Fibroblast of villous mesenchyme (primary cell): ENCODE results near the gene CPNE2. TPM values are rescaled to one million over a fixed set of nuclear protein-coding genes. Genes with fewer than 3 reads are reported as not detected.

Experiments
- DNase-seq: peaks from one replicate; pipeline ENCODE4 v3.0.0-alpha.2; 2010; ENCODE audit warnings: low read depth
- H3K4me3 ChIP-seq: 2 replicates; pipeline ENCODE4 v1.5.1; 2011; ENCODE audit warnings: low read depth, mild to moderate bottlenecking, low read length
- CTCF ChIP-seq: IDR thresholded peaks from 2 replicates; pipeline ENCODE4 v1.5.1; 2012; ENCODE audit warnings: low read depth, mild to moderate bottlenecking, low read length; ENCODE audit not compliant: insufficient read depth
- total RNA-seq: library from RNA; depleted of rRNA; stranded (reverse); fragments of >200 nt; gene quantifications from 2 replicates; pipeline ENCODE4 v1.2.3, GENCODE V29; 2012

The CPNE2 gene
- total RNA-seq, 1 donor = 24.2 TPM

DNA sequence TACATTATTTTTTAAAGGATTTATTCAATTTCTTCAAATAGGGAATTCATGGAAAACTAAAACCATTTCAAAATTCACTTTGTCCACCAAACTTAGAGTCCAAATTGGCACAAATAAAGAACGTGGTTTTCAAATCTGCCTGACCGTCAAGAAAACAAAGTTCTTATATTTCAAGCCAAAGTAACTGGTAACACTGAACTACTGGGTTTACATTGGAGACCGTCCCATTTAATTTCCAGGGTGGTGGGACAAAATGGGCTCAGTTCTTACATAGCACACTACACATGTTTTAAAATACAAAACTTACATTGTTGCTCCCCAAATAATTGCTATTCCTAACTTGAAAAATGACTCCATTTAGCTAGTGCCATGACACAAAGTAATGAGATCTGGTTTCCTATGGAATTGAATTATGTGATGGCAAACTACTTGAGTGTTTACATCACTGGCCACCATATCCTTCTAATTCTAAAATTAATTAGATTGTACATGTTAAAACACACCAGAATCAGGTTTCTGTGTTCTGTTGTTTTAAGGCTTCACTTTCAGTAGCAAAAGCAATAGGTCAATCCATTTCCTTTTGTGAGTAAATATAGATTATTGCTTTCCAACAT, 86.9 kb downstream of the CPNE2 start:
- TF ChIP-seq CTCF = no peak
- DNase-seq = no peak
- no peak overlapping the region for H3K4me3 ChIP-seq

GRCh38 chr16:57184113-57184512, 91.7 kb downstream of the CPNE2 start:
- no peak for TF ChIP-seq CTCF
- no peak overlapping the region for H3K4me3 ChIP-seq
- no peak for DNase-seq

- TF ChIP-seq CTCF = no peak
- H3K4me3 ChIP-seq = peak overlapping the region; percentile 79
- DNase-seq = no peak
These were observed 92.6 kb downstream of the CPNE2 start for GRCh38 chr16:57184887-57185445.

DNA sequence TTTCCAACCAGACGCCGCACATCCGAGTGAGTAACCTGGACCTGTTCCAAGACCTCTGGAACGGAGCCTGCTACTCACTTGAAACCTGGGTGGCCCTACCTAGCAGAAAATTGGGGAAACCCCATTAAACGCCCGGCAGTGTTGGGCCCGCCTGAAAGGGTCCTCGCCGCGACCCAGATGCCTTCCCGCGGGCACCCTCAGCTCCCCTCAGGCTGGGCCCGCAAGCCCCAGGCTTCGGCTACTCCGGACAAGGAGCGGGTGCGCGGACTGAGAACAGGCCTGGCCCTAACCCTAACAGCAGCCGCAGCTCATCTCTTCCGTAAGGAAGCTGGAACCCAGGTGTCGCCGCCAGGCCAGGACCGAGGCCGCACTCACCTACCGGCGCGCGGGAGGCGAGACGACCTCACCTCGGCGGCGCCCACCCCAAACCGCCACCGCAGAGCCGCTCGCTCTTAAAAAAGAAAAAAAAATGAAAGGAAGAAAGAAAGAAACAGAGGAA, 93.1 kb downstream of the CPNE2 start:
- peak; percentile 48 for DNase-seq
- H3K4me3 ChIP-seq = peak overlapping the region; percentile 79
- no peak for TF ChIP-seq CTCF

DNA sequence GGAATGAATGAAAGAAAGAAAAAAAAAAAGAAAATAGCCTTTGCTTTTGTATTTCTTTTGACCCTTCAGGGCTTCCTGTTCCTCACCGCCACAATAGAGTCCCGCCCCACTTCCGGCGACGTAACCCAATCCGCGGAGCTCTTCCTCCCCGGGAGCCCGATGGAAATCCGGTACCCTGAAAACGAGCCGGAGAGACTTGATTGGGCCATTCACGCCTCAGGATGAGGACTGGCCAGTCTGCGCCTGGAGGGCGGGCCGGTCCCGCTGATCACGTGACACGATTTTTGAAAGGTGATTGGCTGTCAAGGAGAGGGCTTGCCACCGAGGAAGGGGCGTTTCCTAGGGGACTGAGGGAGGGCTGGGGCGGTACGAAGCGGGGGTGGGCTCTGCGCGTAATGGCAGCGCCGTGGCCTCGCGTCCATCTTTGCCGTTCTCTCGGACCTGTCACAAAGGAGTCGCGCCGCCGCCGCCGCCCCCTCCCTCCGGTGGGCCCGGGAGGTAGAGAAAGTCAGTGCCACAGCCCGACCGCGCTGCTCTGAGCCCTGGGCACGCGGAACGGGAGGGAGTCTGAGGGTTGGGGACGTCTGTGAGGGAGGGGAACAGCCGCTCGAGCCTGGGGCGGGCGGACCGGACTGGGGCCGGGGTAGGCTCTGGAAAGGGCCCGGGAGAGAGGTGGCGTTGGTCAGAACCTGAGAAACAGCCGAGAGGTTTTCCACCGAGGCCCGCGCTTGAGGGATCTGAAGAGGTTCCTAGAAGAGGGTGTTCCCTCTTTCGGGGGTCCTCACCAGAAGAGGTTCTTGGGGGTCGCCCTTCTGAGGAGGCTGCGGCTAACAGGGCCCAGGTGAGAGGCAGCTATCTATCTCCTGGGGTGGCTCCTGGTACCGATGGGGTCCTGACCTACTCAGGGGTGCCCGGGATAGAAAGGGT, 93.8 kb downstream of the CPNE2 start, which contains the start of the genes PSME3IP1 and RSPRY1:
Gene PSME3IP1, minus strand, starts transcription at position 95 of the 927 bp plus-strand sequence. CDS start 12,185 bp downstream, outside the sequence.
Gene RSPRY1, plus strand, starts transcription at position 385 of the 927 bp plus-strand sequence. CDS start 18,330 bp downstream, outside the sequence.
- peak; percentile 100 for DNase-seq
- peak within 1 kb of the TSS; percentile 79 for H3K4me3 ChIP-seq

More for the DNA sequence above, 93.8 kb downstream of the CPNE2 start, which contains the start of the genes PSME3IP1 and RSPRY1:
- TF ChIP-seq CTCF = no peak
